ENCODE data around the gene FADS1.

Gene FADS1

GRCh38 chr11:61816736-61817455 lies at the start of gene FADS1:
Gene FADS1, minus strand, starts transcription at chr11:61817003. Its CDS starts 74 bp downstream, at chr11:61816929.
- peak; percentile 99 for DNase-seq

GRCh38 chr11:61866231-61866957 lies 49.6 kb upstream of the FADS1 start:
- no peak for DNase-seq

GRCh38 chr11:61864814-61865775 lies 48.3 kb upstream of the FADS1 start:
- no peak for DNase-seq

GRCh38 chr11:61863548-61864081 lies 46.8 kb upstream of the FADS1 start:
- DNase-seq, result no peak

GRCh38 chr11:61862714-61863547 lies 46.1 kb upstream of the FADS1 start:
- no peak for DNase-seq

- no peak for DNase-seq
Observed at GRCh38 chr11:61861634-61862033, 44.8 kb upstream of the FADS1 start.

- no peak for DNase-seq
Observed at GRCh38 chr11:61860054-61860903, 43.5 kb upstream of the FADS1 start.

GRCh38 chr11:61855939-61856680 lies 39.3 kb upstream of the FADS1 start:
- DNase-seq, result no peak

- DNase-seq, result no peak
Observed at GRCh38 chr11:61854966-61855714, 38.3 kb upstream of the FADS1 start.

- DNase-seq, result no peak
Observed at GRCh38 chr11:61854206-61854895, 37.5 kb upstream of the FADS1 start.

GRCh38 chr11:61853698-61854169 lies 36.9 kb upstream of the FADS1 start:
- DNase-seq, result no peak

- DNase-seq, result no peak
Observed at GRCh38 chr11:61851900-61852295, 35.1 kb upstream of the FADS1 start.

- DNase-seq, result no peak
Observed at GRCh38 chr11:61851113-61851899, 34.5 kb upstream of the FADS1 start.

- no peak for DNase-seq
Observed at GRCh38 chr11:61850687-61851086, 33.9 kb upstream of the FADS1 start.

- DNase-seq, result no peak
Observed at GRCh38 chr11:61848631-61849030, 31.8 kb upstream of the FADS1 start.

GRCh38 chr11:61847914-61848581 lies 31.2 kb upstream of the FADS1 start:
- no peak for DNase-seq

- no peak for DNase-seq
Observed at GRCh38 chr11:61846362-61847020, 29.7 kb upstream of the FADS1 start.

Data from NCI-H1105 (cell line).